ENCODE measurements around the gene SOBP.

Gene SOBP

DNA sequence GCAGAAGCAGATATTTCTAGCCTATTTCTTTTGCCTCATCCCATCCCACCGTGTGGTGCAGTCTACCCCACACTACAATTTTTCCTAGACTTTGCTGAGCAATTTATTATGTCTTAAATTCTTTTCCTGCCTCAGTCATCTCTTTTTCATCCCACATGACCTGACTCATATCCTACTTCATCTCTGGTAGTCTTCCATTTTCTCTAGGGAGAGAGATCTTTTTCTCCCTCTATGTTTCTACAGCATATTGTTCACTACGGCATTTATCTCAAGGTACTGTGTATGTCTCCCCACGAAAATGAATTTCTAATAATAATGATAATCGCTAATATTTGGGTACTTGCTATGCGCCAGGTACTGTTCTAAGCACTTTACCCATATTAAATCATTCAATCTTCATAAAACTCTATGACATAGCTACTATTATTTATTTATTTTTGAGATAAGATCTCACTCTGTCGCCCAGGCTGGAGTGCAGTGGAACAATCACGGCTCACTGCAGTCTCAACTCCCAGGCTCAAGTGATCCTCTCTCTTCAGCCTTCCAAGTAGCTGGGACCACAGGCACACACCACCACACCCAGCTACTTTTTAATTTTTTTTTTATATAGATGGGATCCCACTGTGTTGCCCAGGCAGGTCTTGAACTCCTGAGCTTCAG lies 46.2 kb upstream of the SOBP start:
- H3K36me3 ChIP-seq (ENCODE audit: low read depth): no peaks in the 10 kb centered on the region
- H3K27ac ChIP-seq (ENCODE audit: poor library complexity, severe bottlenecking): no peak overlapping the region
- no peak for DNase-seq (ENCODE audit: low spot score)
- ATAC-seq (ENCODE audit: low read depth): no peak
- H3K4me1 ChIP-seq (ENCODE audit: insufficient read depth, poor library complexity, severe bottlenecking): no peaks in the 10 kb centered on the region
- TF ChIP-seq, protein P1, sequence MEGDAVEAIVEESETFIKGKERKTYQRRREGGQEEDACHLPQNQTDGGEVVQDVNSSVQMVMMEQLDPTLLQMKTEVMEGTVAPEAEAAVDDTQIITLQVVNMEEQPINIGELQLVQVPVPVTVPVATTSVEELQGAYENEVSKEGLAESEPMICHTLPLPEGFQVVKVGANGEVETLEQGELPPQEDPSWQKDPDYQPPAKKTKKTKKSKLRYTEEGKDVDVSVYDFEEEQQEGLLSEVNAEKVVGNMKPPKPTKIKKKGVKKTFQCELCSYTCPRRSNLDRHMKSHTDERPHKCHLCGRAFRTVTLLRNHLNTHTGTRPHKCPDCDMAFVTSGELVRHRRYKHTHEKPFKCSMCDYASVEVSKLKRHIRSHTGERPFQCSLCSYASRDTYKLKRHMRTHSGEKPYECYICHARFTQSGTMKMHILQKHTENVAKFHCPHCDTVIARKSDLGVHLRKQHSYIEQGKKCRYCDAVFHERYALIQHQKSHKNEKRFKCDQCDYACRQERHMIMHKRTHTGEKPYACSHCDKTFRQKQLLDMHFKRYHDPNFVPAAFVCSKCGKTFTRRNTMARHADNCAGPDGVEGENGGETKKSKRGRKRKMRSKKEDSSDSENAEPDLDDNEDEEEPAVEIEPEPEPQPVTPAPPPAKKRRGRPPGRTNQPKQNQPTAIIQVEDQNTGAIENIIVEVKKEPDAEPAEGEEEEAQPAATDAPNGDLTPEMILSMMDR (IDR thresholded peaks at IDR 0.05; ENCODE audit: poor library complexity, severe bottlenecking): no peak
- H3K4me3 ChIP-seq (ENCODE audit: severe bottlenecking): no peak overlapping the region
- peaks cover 7% of the 10 kb centered on the region for H3K9me3 ChIP-seq (ENCODE audit: severe bottlenecking)
- no peaks in the 10 kb centered on the region for H3K27me3 ChIP-seq (ENCODE audit: insufficient read depth, poor library complexity, severe bottlenecking)

DNA sequence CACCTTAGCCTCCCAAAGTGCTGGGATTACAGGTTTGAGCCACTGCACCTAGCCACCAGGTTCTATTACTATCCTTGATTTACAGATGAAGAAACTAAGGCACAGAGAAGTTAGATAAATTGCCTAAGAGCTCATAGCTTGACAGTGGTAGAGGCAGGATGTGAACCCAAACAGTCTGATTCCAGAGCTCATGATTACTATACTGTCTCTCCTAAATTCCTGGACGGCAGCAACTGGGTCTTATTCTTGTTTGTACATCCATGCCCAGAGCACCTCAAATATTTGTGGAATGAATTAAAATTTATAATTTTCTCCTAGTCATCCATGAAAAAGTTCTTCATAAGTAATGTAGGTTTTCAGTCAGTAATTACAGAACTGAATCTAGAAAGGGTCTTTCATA lies 45.6 kb upstream of the SOBP start:
- H3K27me3 ChIP-seq (ENCODE audit: insufficient read depth, poor library complexity, severe bottlenecking): no peaks in the 10 kb centered on the region
- ATAC-seq (ENCODE audit: low read depth) (no peak), DNase-seq (ENCODE audit: low spot score) (no peak)
- TF ChIP-seq, protein P1 (IDR thresholded peaks at IDR 0.05; ENCODE audit: poor library complexity, severe bottlenecking): no peak
- no peak overlapping the region for H3K4me3 ChIP-seq (ENCODE audit: severe bottlenecking)
- no peak overlapping the region for H3K27ac ChIP-seq (ENCODE audit: poor library complexity, severe bottlenecking)
- no peaks in the 10 kb centered on the region for H3K4me1 ChIP-seq (ENCODE audit: insufficient read depth, poor library complexity, severe bottlenecking)
- H3K36me3 ChIP-seq (ENCODE audit: low read depth): no peaks in the 10 kb centered on the region
- H3K9me3 ChIP-seq (ENCODE audit: severe bottlenecking): peaks cover 7% of the 10 kb centered on the region

DNA sequence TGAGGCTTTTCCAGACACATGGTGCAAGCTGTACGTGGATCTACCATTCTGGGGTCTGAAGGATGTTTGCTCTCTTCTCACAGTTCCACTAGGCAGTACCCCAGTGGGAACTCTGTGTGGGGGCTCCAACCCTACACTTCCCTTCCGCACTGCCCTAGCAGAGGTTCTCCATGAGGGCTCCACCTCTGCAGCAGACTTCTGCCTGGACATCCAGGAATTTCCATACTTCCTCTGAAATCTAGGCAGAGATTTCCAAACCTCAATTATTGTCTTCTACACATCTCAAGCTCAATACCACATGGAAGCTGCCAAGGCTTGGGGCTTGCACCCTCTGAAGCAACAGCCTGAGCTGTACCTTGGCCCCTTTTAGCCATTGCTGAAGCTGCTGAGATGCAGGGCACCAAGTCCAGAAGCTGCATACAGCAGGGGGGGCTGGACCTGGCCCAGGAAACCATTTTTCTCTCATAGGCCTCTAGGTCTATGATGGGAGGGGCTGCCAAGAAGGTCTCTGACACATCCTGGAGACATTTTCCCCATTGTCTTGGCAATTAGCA lies 42.2 kb upstream of the SOBP start:
- no peaks in the 10 kb centered on the region for H3K36me3 ChIP-seq (ENCODE audit: low read depth)
- peaks cover 7% of the 10 kb centered on the region for H3K9me3 ChIP-seq (ENCODE audit: severe bottlenecking)
- no peaks in the 10 kb centered on the region for H3K4me1 ChIP-seq (ENCODE audit: insufficient read depth, poor library complexity, severe bottlenecking)
- ATAC-seq (ENCODE audit: low read depth) (no peak), DNase-seq (ENCODE audit: low spot score) (no peak)
- no peaks in the 10 kb centered on the region for H3K27me3 ChIP-seq (ENCODE audit: insufficient read depth, poor library complexity, severe bottlenecking)
- H3K4me3 ChIP-seq (ENCODE audit: severe bottlenecking): no peak overlapping the region
- no peak overlapping the region for H3K27ac ChIP-seq (ENCODE audit: poor library complexity, severe bottlenecking)
- TF ChIP-seq, protein P1 (IDR thresholded peaks at IDR 0.05; ENCODE audit: poor library complexity, severe bottlenecking): no peak

DNA sequence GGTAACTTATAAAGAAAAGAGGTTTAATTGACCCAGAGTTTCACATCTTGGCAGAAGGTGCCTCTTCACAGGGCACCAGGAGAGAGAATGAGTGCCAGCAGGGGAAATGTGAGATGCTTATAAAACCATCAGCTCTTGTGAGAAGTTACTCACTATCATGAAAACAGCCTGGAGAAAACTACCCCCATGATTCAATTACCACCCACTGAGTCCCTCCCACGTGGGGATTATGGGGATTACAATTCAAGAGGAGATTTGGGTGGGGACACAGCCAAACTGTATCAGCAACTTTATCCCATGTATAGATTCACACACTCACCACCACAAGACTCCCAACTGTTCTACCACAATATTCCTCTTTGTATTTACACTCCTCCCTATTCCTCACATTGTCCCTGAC lies 41.1 kb upstream of the SOBP start:
- Histone ChIP-seq H3K4me1 (ENCODE audit: insufficient read depth, poor library complexity, severe bottlenecking) (no peaks in the 10 kb centered on the region), H3K27ac (ENCODE audit: poor library complexity, severe bottlenecking) (no peak overlapping the region), H3K27me3 (ENCODE audit: insufficient read depth, poor library complexity, severe bottlenecking) (no peaks in the 10 kb centered on the region), H3K9me3 (ENCODE audit: severe bottlenecking) (peaks cover 7% of the 10 kb centered on the region), H3K36me3 (ENCODE audit: low read depth) (no peaks in the 10 kb centered on the region), H3K4me3 (ENCODE audit: severe bottlenecking) (no peak overlapping the region)
- DNase-seq (ENCODE audit: low spot score) (no peak), ATAC-seq (ENCODE audit: low read depth) (no peak)
- TF ChIP-seq, protein P1 (IDR thresholded peaks at IDR 0.05; ENCODE audit: poor library complexity, severe bottlenecking): no peak

DNA sequence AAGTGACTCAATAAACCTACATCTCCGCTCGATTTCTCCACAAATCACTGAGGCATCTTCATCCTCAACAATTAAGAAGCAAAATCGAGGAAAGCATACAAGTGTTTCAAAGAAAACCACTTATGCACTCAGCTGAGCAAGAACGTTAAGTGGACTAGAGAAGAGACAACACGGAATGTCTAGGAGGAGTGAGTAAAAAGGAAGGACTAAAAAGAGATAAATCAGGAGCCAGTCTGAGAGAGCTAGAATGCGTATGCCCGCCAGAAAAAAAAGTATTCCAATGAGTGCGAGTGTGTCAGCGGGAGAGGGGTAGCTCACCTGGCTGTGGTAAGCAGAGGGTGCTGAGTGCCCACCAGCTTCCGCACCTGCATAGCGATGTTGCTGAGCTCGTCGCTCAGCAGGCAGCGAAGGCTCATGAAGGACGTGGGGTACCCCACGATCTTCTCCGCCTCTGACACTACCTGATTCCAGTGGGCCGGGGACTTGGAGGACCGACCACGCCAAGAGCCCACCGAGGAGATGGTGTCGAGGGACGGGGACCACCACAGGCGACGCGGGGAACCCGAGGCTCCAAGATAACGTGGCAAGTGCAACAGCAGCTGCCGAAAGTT lies 31.1 kb upstream of the SOBP start:
- no peaks in the 10 kb centered on the region for H3K27me3 ChIP-seq (ENCODE audit: insufficient read depth, poor library complexity, severe bottlenecking)
- ATAC-seq (ENCODE audit: low read depth) (peak; percentile 59), DNase-seq (ENCODE audit: low spot score) (no peak)
- TF ChIP-seq, protein P1 (IDR thresholded peaks at IDR 0.05; ENCODE audit: poor library complexity, severe bottlenecking): no peak
- peak overlapping the region; percentile 58 for H3K4me3 ChIP-seq (ENCODE audit: severe bottlenecking)
- H3K36me3 ChIP-seq (ENCODE audit: low read depth): no peaks in the 10 kb centered on the region
- no peaks in the 10 kb centered on the region for H3K9me3 ChIP-seq (ENCODE audit: severe bottlenecking)
- peak overlapping the region; percentile 50 for H3K27ac ChIP-seq (ENCODE audit: poor library complexity, severe bottlenecking)
- H3K4me1 ChIP-seq (ENCODE audit: insufficient read depth, poor library complexity, severe bottlenecking): peaks cover 7% of the 10 kb centered on the region

Data from RWPE2 (cell line).